ENCODE data around the gene CALML6. TPM values are rescaled to one million over a fixed set of nuclear protein-coding genes. Genes with fewer than 3 reads are reported as not detected.

The CALML6 gene
- total RNA-seq, 1 donor = 0.36 TPM

DNA sequence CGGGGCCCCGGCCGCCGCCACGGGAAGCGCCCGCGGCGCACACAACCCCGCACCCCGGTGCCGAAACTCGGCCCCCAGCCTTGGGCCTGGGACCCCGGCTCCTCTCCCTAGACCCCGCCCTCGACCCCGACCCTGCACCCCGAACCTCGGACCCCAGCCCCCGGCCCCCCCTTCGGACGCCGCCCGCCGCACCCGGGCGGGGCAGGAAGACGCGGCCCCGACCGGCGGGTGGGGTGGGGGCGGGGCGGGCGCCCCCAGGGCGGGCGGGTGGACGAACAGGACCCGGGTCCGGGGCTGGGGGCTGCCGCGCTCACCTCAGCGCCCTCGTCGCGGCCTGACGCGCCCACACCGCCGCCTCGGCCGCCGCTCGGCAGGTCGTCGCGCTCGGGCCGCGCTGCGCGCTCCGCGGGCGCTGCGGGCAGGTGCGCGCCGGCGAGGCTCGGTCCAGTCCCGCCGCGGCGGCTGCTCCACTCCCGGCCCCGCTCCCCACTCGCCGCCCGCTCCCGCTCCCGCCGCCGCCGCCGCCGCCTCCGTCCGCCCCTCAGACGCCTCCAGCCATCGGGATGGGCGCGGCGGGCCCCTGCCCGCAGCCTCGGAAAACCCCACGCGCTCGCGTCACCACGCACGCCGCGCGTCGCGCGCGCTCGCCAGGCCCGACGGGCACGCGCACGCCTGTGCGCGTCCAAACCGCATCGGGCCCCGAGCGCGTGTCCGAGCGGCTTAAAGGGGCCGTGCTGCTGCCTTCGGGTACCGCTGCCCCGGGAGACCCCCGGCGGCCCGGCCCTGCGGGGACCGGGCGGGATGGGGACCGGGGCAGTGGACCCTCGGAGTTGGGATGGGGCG is 24.3 kb upstream of the CALML6 start, which contains the start of gene GNB1:
Gene GNB1 (minus strand): TSS at position 582 of the 843 bp plus-strand sequence. CDS start 65,634 bp downstream, outside the sequence.
- Histone ChIP-seq H4K20me1 (ENCODE audit: insufficient read depth, low read length) (peaks cover 37% of the 10 kb centered on the region), H3K9me3 (ENCODE audit: low read depth, low read length) (no peaks in the 10 kb centered on the region), H3K27me3 (ENCODE audit: insufficient read depth, low read length) (peaks cover 7% of the 10 kb centered on the region), H3K79me2 (ENCODE audit: insufficient read depth, low read length) (peaks cover 50% of the 10 kb centered on the region), H3K27ac (ENCODE audit: low read depth, low read length) (peak within 1 kb of the TSS; percentile 70), H3K36me3 (ENCODE audit: insufficient read depth, low read length) (no peaks in the 10 kb centered on the region), H3K4me2 (ENCODE audit: insufficient read depth, low read length) (peak within 1 kb of the TSS; percentile 88), H3K4me1 (ENCODE audit: insufficient read depth, low read length) (peaks cover 25% of the 10 kb centered on the region), H3K4me3 (ENCODE audit: insufficient read depth, low read length) (peak within 1 kb of the TSS; percentile 88), H2AFZ (ENCODE audit: low read length) (peak within 1 kb of the TSS; percentile 85)
- TF ChIP-seq, protein P1, sequence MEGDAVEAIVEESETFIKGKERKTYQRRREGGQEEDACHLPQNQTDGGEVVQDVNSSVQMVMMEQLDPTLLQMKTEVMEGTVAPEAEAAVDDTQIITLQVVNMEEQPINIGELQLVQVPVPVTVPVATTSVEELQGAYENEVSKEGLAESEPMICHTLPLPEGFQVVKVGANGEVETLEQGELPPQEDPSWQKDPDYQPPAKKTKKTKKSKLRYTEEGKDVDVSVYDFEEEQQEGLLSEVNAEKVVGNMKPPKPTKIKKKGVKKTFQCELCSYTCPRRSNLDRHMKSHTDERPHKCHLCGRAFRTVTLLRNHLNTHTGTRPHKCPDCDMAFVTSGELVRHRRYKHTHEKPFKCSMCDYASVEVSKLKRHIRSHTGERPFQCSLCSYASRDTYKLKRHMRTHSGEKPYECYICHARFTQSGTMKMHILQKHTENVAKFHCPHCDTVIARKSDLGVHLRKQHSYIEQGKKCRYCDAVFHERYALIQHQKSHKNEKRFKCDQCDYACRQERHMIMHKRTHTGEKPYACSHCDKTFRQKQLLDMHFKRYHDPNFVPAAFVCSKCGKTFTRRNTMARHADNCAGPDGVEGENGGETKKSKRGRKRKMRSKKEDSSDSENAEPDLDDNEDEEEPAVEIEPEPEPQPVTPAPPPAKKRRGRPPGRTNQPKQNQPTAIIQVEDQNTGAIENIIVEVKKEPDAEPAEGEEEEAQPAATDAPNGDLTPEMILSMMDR (IDR thresholded peaks at IDR 0.05; ENCODE audit: extremely low read depth, low read depth, low read length) = no peak
- DNase-seq (ENCODE audit: insufficient read length, low spot score, missing footprints) = peak; percentile 100

DNA sequence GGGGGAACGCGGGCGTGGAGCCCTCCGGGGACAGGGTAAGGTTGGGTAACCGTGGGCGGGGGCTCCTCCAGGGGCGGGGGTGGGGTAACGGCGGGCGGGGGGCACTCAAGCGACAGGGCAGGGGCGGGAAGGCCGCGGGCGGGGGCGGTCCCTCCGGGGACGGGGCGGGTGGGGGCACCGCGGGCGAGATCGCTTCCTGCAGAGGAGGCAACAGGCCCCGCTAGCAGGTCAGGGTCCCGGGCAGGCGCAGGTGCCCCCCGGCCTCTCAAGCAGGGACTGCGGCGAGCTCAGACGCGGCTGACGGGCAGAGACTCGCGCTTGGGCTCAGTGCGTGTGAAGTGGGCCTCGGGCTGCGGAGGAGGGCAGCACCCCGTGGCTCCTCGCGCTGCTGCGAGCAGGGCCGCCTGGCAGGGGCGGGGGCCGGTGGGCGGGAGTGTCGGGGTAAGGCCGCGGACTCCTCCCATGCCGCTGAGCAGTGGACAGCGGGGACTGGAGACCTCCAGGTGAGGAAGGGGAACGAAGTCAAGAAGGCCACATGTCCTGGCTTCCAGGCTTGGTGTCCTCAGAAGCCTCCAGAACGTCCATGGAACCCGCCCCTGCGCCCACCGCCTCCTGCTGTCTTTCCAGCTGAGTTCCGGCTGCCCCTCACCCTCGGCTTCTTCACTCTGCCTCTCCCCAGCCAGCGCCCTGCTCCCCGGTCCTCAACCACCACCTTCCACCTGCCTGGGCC is 23.5 kb upstream of the CALML6 start:
- TF ChIP-seq, protein P1 (IDR thresholded peaks at IDR 0.05; ENCODE audit: extremely low read depth, low read depth, low read length) = no peak
- Histone ChIP-seq H3K9me3 (ENCODE audit: low read depth, low read length) (no peaks in the 10 kb centered on the region), H4K20me1 (ENCODE audit: insufficient read depth, low read length) (peaks cover 29% of the 10 kb centered on the region), H3K27me3 (ENCODE audit: insufficient read depth, low read length) (peaks cover 8% of the 10 kb centered on the region), H2AFZ (ENCODE audit: low read length) (peak overlapping the region; percentile 85), H3K36me3 (ENCODE audit: insufficient read depth, low read length) (no peaks in the 10 kb centered on the region), H3K4me1 (ENCODE audit: insufficient read depth, low read length) (peaks cover 25% of the 10 kb centered on the region), H3K4me2 (ENCODE audit: insufficient read depth, low read length) (peak overlapping the region; percentile 88), H3K27ac (ENCODE audit: low read depth, low read length) (peak overlapping the region; percentile 56), H3K79me2 (ENCODE audit: insufficient read depth, low read length) (peaks cover 42% of the 10 kb centered on the region), H3K4me3 (ENCODE audit: insufficient read depth, low read length) (peak overlapping the region; percentile 88)
- peak; percentile 97 for DNase-seq (ENCODE audit: insufficient read length, low spot score, missing footprints)

DNA sequence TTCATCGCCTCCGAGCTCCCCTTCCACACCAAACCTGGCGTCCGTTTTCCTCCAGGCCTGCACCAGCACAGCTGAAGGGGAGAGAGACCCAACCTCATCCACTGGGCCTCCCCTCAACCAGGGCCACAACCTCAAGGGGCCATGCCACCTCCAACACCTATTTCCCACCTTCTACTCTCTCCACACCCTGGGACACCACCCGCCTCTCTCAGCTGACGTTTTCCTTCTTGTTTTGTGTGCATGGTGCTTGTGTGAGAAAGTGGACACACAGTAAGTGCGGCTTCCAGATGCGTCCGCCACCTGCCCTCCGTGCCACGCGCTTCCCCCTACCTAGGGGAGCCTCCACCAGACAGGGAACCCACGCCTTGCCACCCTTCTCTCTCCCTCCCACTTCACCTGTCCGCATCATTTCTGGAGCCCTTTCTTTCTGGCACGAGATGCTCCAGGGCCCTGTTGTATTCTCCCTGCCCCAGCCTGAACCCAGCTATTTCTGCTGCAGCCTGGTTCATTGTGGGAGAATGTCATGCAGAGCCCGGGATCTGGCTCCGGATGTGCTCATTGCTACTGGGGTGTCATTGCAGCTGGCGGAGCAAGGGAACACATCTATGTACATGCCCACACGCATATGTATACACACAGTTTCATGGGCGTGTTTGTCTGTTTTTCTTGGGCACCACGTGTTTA is 22.8 kb upstream of the CALML6 start:
- Histone ChIP-seq H3K27ac (ENCODE audit: low read depth, low read length) (peak overlapping the region; percentile 37), H3K4me3 (ENCODE audit: insufficient read depth, low read length) (peak overlapping the region; percentile 88)
- peak; percentile 85 for DNase-seq (ENCODE audit: insufficient read length, low spot score, missing footprints)

More for the DNA sequence above, 22.8 kb upstream of the CALML6 start:
- H3K9me3 ChIP-seq (ENCODE audit: low read depth, low read length) = no peaks in the 10 kb centered on the region
- peaks cover 35% of the 10 kb centered on the region for H3K79me2 ChIP-seq (ENCODE audit: insufficient read depth, low read length)
- H3K27me3 ChIP-seq (ENCODE audit: insufficient read depth, low read length) = peaks cover 8% of the 10 kb centered on the region
- peaks cover 24% of the 10 kb centered on the region for H4K20me1 ChIP-seq (ENCODE audit: insufficient read depth, low read length)
- peaks cover 25% of the 10 kb centered on the region for H3K4me1 ChIP-seq (ENCODE audit: insufficient read depth, low read length)
- peak overlapping the region; percentile 85 for H2AFZ ChIP-seq (ENCODE audit: low read length)
- H3K4me2 ChIP-seq (ENCODE audit: insufficient read depth, low read length) = peak overlapping the region; percentile 88
- H3K36me3 ChIP-seq (ENCODE audit: insufficient read depth, low read length) = no peaks in the 10 kb centered on the region
- TF ChIP-seq, protein P1 (IDR thresholded peaks at IDR 0.05; ENCODE audit: extremely low read depth, low read depth, low read length) = no peak
